Vagina (tissue), 2 donors: Measurements from ENCODE around the gene SPON1.

ENCODE experiments used
- CTCF ChIP-seq, 3 experiments: fragments of 450-650 bp in 2 of 3; fragments of 200-600 bp in 1 of 3; sonication (generic) in 1 of 3; IDR thresholded peaks; one replicate each; pipeline ENCODE4 v1.5.1; 2017 to 2019; ENCODE audit warnings: antibody characterized with exemption in 3 of 3, mild to moderate bottlenecking in 2 of 3, moderate library complexity in 2 of 3
- POLR2A ChIP-seq, 2 donors: fragments of 450-650 bp; IDR thresholded peaks; one replicate each; pipeline ENCODE4 v1.6.1; 2017; ENCODE audit warnings: antibody characterized with exemption in 2 of 2, mild to moderate bottlenecking in 2 of 2, moderate library complexity in 2 of 2
- POLR2AphosphoS5 ChIP-seq, 2 donors: sonication (generic); formaldehyde crosslinking; IDR thresholded peaks; one replicate each; pipeline ENCODE4 v1.9.0; 2017; ENCODE audit warnings: antibody characterized with exemption in 2 of 2, mild to moderate bottlenecking in 2 of 2, low read depth in 1 of 2; ENCODE audit not compliant: insufficient read depth in 1 of 2

GRCh38 chr11:14079797-14080196 is 117.3 kb downstream of the SPON1 start:
- TF ChIP-seq CTCF (IDR thresholded peaks at IDR 0.05) = no peak
- no peak for TF ChIP-seq POLR2AphosphoS5 (IDR thresholded peaks at IDR 0.05; ENCODE audit: insufficient read depth in 1 of 2, low read depth in 1 of 2)
- no peak for TF ChIP-seq POLR2A (IDR thresholded peaks at IDR 0.05)
